ENCODE results near the gene P2RY2. TPM values are rescaled to one million over a fixed set of nuclear protein-coding genes. Genes with fewer than 3 reads are reported as not detected.

Gene P2RY2
- total and polyA plus RNA-seq, 4 donors: 1.8 to 3.7 (median 2.2) TPM

GRCh38 chr11:73269459-73270015 is 51.5 kb downstream of the P2RY2 start:
- TF ChIP-seq, protein P1, sequence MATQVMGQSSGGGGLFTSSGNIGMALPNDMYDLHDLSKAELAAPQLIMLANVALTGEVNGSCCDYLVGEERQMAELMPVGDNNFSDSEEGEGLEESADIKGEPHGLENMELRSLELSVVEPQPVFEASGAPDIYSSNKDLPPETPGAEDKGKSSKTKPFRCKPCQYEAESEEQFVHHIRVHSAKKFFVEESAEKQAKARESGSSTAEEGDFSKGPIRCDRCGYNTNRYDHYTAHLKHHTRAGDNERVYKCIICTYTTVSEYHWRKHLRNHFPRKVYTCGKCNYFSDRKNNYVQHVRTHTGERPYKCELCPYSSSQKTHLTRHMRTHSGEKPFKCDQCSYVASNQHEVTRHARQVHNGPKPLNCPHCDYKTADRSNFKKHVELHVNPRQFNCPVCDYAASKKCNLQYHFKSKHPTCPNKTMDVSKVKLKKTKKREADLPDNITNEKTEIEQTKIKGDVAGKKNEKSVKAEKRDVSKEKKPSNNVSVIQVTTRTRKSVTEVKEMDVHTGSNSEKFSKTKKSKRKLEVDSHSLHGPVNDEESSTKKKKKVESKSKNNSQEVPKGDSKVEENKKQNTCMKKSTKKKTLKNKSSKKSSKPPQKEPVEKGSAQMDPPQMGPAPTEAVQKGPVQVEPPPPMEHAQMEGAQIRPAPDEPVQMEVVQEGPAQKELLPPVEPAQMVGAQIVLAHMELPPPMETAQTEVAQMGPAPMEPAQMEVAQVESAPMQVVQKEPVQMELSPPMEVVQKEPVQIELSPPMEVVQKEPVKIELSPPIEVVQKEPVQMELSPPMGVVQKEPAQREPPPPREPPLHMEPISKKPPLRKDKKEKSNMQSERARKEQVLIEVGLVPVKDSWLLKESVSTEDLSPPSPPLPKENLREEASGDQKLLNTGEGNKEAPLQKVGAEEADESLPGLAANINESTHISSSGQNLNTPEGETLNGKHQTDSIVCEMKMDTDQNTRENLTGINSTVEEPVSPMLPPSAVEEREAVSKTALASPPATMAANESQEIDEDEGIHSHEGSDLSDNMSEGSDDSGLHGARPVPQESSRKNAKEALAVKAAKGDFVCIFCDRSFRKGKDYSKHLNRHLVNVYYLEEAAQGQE (IDR thresholded peaks at IDR 0.05): no peak
- no peak for TF ChIP-seq ATF3 (IDR thresholded peaks at IDR 0.05)
- no peak for TF ChIP-seq SP1 (IDR thresholded peaks at IDR 0.05)
- TF ChIP-seq NR2F2 (IDR thresholded peaks at IDR 0.05): no peak
- no peak for TF ChIP-seq RXRA (IDR thresholded peaks at IDR 0.05)
- TF ChIP-seq HNF4A (conservative IDR thresholded peaks at IDR 0.05): no peak
- TF ChIP-seq FOXA2 (IDR thresholded peaks at IDR 0.05): no peak
- TF ChIP-seq RAD21 (IDR thresholded peaks at IDR 0.05): no peak
- Histone ChIP-seq H3K4me1 (ENCODE audit: control insufficient read depth in 4 of 4, insufficient read depth in 4 of 4, low read length in 3 of 4) (no peaks in the 10 kb centered on the region), H3K4me3 (ENCODE audit: low read depth in 1 of 3, low read length in 3 of 3) (no peak overlapping the region), H3K36me3 (ENCODE audit: control insufficient read depth in 4 of 4, insufficient read depth in 3 of 4, low read depth in 1 of 4, low read length in 3 of 4) (no peaks in the 10 kb centered on the region), H3K27ac (ENCODE audit: low read depth in 1 of 2, low read length in 2 of 2) (no peak overlapping the region), H3K9ac (ENCODE audit: low read depth in 1 of 2, low read length in 2 of 2) (no peak overlapping the region), H3K9me3 (ENCODE audit: control insufficient read depth in 4 of 4, low read length in 3 of 4) (no peaks in the 10 kb centered on the region), H3K27me3 (ENCODE audit: control insufficient read depth in 4 of 4, insufficient read depth in 4 of 4, low read length in 3 of 4) (peaks cover 0 to under 1% (median 0%) of the 10 kb centered on the region in 4 donors)
- DNase-seq (ENCODE audit: low spot score): no peak
- WGBS: 88% methylated on average over 7 of the region's 7 CpGs

GRCh38 chr11:73270016-73270854 is 52.2 kb downstream of the P2RY2 start:
- Histone ChIP-seq H3K36me3 (ENCODE audit: control insufficient read depth in 4 of 4, insufficient read depth in 3 of 4, low read depth in 1 of 4, low read length in 3 of 4) (no peaks in the 10 kb centered on the region), H3K4me1 (ENCODE audit: control insufficient read depth in 4 of 4, insufficient read depth in 4 of 4, low read length in 3 of 4) (no peaks in the 10 kb centered on the region), H3K9me3 (ENCODE audit: control insufficient read depth in 4 of 4, low read length in 3 of 4) (no peaks in the 10 kb centered on the region), H3K4me3 (ENCODE audit: low read depth in 1 of 3, low read length in 3 of 3) (no peak overlapping the region), H3K27ac (ENCODE audit: low read depth in 1 of 2, low read length in 2 of 2) (no peak overlapping the region), H3K9ac (ENCODE audit: low read depth in 1 of 2, low read length in 2 of 2) (no peak overlapping the region), H3K27me3 (ENCODE audit: control insufficient read depth in 4 of 4, insufficient read depth in 4 of 4, low read length in 3 of 4) (no peaks in the 10 kb centered on the region)
- DNase-seq (ENCODE audit: low spot score): no peak
- TF ChIP-seq GABPA (IDR thresholded peaks at IDR 0.05 in 1 of 2, conservative IDR thresholded peaks at IDR 0.05 in 1 of 2): no peak
- no peak for TF ChIP-seq FOXA2 (IDR thresholded peaks at IDR 0.05)
- TF ChIP-seq, protein P1 (IDR thresholded peaks at IDR 0.05): no peak
- no peak for TF ChIP-seq HNF4G (IDR thresholded peaks at IDR 0.05)
- no peak for TF ChIP-seq ATF3 (IDR thresholded peaks at IDR 0.05)
- TF ChIP-seq ZBTB33 (IDR thresholded peaks at IDR 0.05): no peak
- WGBS: 88% methylated on average over 7 of the region's 7 CpGs

All from liver (tissue), 9 donors.